Testis (tissue), 3 donors: ENCODE measurements around the gene TMEM145. TPM values are rescaled to one million over a fixed set of nuclear protein-coding genes. Genes with fewer than 3 reads are reported as not detected.

Source experiments
- DNase-seq: peaks from one replicate; pipeline ENCODE4 v3.0.0-alpha.2; 2019
- H3K27ac ChIP-seq, 2 donors: fragments of 200-600 bp; sonication (generic); one replicate each; pipeline ENCODE4 v1.5.1; 2019
- H3K27me3 ChIP-seq: fragments of 200-600 bp; sonication (generic); one replicate; pipeline ENCODE4 v1.5.1; 2019
- H3K36me3 ChIP-seq: fragments of 200-600 bp; sonication (generic); one replicate; pipeline ENCODE4 v1.5.1; 2017; ENCODE audit warnings: low read depth; ENCODE audit errors: missing control alignments
- H3K4me1 ChIP-seq: fragments of 200-600 bp; sonication (generic); one replicate; pipeline ENCODE4 v1.5.1; 2019
- H3K4me3 ChIP-seq, 2 donors: fragments of 200-600 bp; sonication (generic); one replicate each; pipeline ENCODE4 v1.5.1; 2017 to 2019
- H3K9me3 ChIP-seq: fragments of 200-600 bp; sonication (generic); one replicate; pipeline ENCODE4 v1.5.1; 2017
- CTCF ChIP-seq, 3 experiments: fragments of 450-650 bp in 2 of 3; fragments of 200-600 bp in 1 of 3; sonication (generic) in 1 of 3; IDR thresholded peaks; one replicate each; pipeline ENCODE4 v1.5.1; 2016 to 2019; ENCODE audit warnings: antibody characterized with exemption in 3 of 3, mild to moderate bottlenecking in 2 of 3, moderate library complexity in 1 of 3
- POLR2A ChIP-seq: fragments of 450-650 bp; IDR thresholded peaks from one replicate; pipeline ENCODE4 v1.6.1; 2017; ENCODE audit warnings: antibody characterized with exemption, mild to moderate bottlenecking, moderate library complexity
- WGBS, 2 donors: methylation state at CpG; one replicate each; pipeline ENCODE4 v1.1.5; 2018; 5-methylcytosine and 5-hydroxymethylcytosine counted together
- intact Hi-C: fragments of 100-400 bp; cut with DNase I; formaldehyde crosslinking; loops from one replicate; pipeline ENCODE4 v1.15.1; 2023; ENCODE audit warnings: low total_unique reads
- polyA plus RNA-seq: library from polyadenylated mRNA; stranded (reverse); fragments of 350-450 nt; fragmentation: Illumina TruSeq; extraction: RNeasy Lipid Tissue Mini Kit (QIAGEN cat#74804); gene quantifications from one replicate; pipeline ENCODE4 v1.2.3, GENCODE V29; 2014; ENCODE audit warnings: low read depth, low replicate concordance; ENCODE audit not compliant: insufficient read depth
- total RNA-seq, 2 donors: library from RNA; depleted of rRNA; stranded (reverse); fragments of >200 nt; gene quantifications; one replicate each; pipeline ENCODE4 v1.2.3, GENCODE V29; 2016

The TMEM145 gene
- total and polyA plus RNA-seq, 3 donors from 2014 or later: 6.9 to 12.3 (median 7.2) TPM

- WGBS, 2 donors: 0% methylated on average over 7 to 20 of the region's 20 CpGs
- Histone ChIP-seq H3K27me3 (no peaks in the 10 kb centered on the region), H3K9me3 (no peaks in the 10 kb centered on the region), H3K4me3 (peak overlapping the region; percentile 76 to 78), H3K4me1 (peaks cover 73% of the 10 kb centered on the region), H3K36me3 (no peaks in the 10 kb centered on the region), H3K27ac (peak overlapping the region; percentile 87 to 98)
- intact Hi-C loops: no loop called here
- TF ChIP-seq POLR2A (no peak), CTCF (IDR thresholded peaks at IDR 0.05) (no peak)
- no peak for DNase-seq
Measured at GRCh38 chr19:42280815-42281145, 32.3 kb upstream of the TMEM145 start.

GRCh38 chr19:42281146-42281826 lies 31.8 kb upstream of the TMEM145 start:
- peaks cover 78% of the 10 kb centered on the region for H3K4me1 ChIP-seq
- 9 to 12% methylated on average over 10 to 16 of the region's 25 CpGs for WGBS, 2 donors
- intact Hi-C loops: no loop called here

GRCh38 chr19:42281827-42282762 lies 31.0 kb upstream of the TMEM145 start:
- TF ChIP-seq CTCF (IDR thresholded peaks at IDR 0.05): no peak
- no peak for TF ChIP-seq POLR2A
- Histone ChIP-seq H3K27ac (peak overlapping the region; percentile 87 to 98), H3K9me3 (no peaks in the 10 kb centered on the region), H3K4me3 (peak overlapping the region in 1 of 2 donors; percentile 78), H3K36me3 (no peaks in the 10 kb centered on the region), H3K4me1 (peaks cover 78% of the 10 kb centered on the region), H3K27me3 (no peaks in the 10 kb centered on the region)
- intact Hi-C loops: no loop called here
- 23 to 33% methylated on average over 6 to 7 of the region's 7 CpGs for WGBS, 2 donors
- no peak for DNase-seq

More at GRCh38 chr19:42281146-42281826, 31.8 kb upstream of the TMEM145 start:
- Histone ChIP-seq H3K36me3 (no peaks in the 10 kb centered on the region), H3K27ac (peak overlapping the region; percentile 87 to 98), H3K27me3 (no peaks in the 10 kb centered on the region), H3K4me3 (peak overlapping the region; percentile 76 to 78), H3K9me3 (no peaks in the 10 kb centered on the region)
- peak; percentile 72 for DNase-seq
- TF ChIP-seq CTCF (IDR thresholded peaks at IDR 0.05) (no peak), POLR2A (no peak)

- Histone ChIP-seq H3K4me3 (no peak overlapping the region), H3K36me3 (no peaks in the 10 kb centered on the region), H3K9me3 (no peaks in the 10 kb centered on the region), H3K27ac (peak overlapping the region; percentile 87 to 98), H3K27me3 (no peaks in the 10 kb centered on the region), H3K4me1 (peaks cover 71% of the 10 kb centered on the region)
- 43 to 53% methylated on average over 4 of the region's 4 CpGs for WGBS, 2 donors
- TF ChIP-seq POLR2A (no peak), CTCF (IDR thresholded peaks at IDR 0.05) (no peak)
- intact Hi-C loops: no loop called here
- DNase-seq: no peak
Measured at GRCh38 chr19:42282819-42283187, 30.3 kb upstream of the TMEM145 start.
